OCI-LY3 (cell line): ENCODE data around the gene SLC4A9.

Source experiments
- H2AFZ ChIP-seq: fragments of 200-600, 300-600 bp; shearing (Covaris generic); 2 replicates; pipeline ENCODE4 v1.6.0; 2014; ENCODE audit warnings: antibody characterized with exemption, low read depth, low read length
- H3K27ac ChIP-seq: fragments of 200-600, 300-600 bp; sonication (generic); 2 replicates; pipeline ENCODE4 v1.5.1; 2014; ENCODE audit warnings: mild to moderate bottlenecking, low read length, moderate library complexity, mixed read lengths
- H3K27me3 ChIP-seq: fragments of 200-600, 300-600 bp; sonication (generic); 2 replicates; pipeline ENCODE4 v1.6.1; 2014; ENCODE audit warnings: low read depth, low read length, mixed read lengths
- H3K36me3 ChIP-seq: fragments of 200-600, 300-600 bp; sonication (generic); replicated peaks from 2 replicates; pipeline ENCODE3; 2014; ENCODE audit warnings: low read depth, low read length, mixed read lengths
- H3K4me1 ChIP-seq: fragments of 300-600, 200-600 bp; sonication (generic); 2 replicates; pipeline ENCODE4 v1.6.1; 2014; ENCODE audit warnings: low read length, mixed read lengths
- H3K4me2 ChIP-seq: fragments of 200-600, 300-600 bp; sonication (generic); 2 replicates; pipeline ENCODE4 v1.6.1; 2014; ENCODE audit warnings: low read length, mixed read lengths
- H3K4me3 ChIP-seq: fragments of 300-600, 200-600 bp; sonication (generic); 2 replicates; pipeline ENCODE4 v1.5.1; 2014; ENCODE audit warnings: antibody characterized with exemption, mild to moderate bottlenecking, low read length, moderate library complexity
- H3K79me2 ChIP-seq: fragments of 300-600, 200-600 bp; shearing (Covaris generic); 2 replicates; pipeline ENCODE4 v1.6.1; 2014; ENCODE audit warnings: mild to moderate bottlenecking, low read length, mixed read lengths
- H3K9ac ChIP-seq: fragments of 300-600, 200-600 bp; shearing (Covaris generic); 2 replicates; pipeline ENCODE4 v1.6.0; 2014; ENCODE audit warnings: mild to moderate bottlenecking, low read length, moderate library complexity
- H3K9me3 ChIP-seq: fragments of 200-600, 300-600 bp; shearing (Covaris generic); 2 replicates; pipeline ENCODE4 v1.6.1; 2014; ENCODE audit warnings: low read length, mixed read lengths; ENCODE audit not compliant: insufficient read depth
- H4K20me1 ChIP-seq: fragments of 200-600, 300-600 bp; sonication (generic); 2 replicates; pipeline ENCODE4 v1.6.1; 2016; ENCODE audit warnings: low read length, mixed read lengths; ENCODE audit not compliant: insufficient read depth
- CTCF ChIP-seq: fragments of 200-600, 300-600 bp; sonication (generic); IDR thresholded peaks from 2 replicates; pipeline ENCODE4 v1.5.1; 2014; ENCODE audit warnings: antibody characterized with exemption, low read length, low read depth
- EZH2phosphoT487 ChIP-seq: fragments of 200-600 bp; shearing (Covaris generic); IDR thresholded peaks from 2 replicates; pipeline ENCODE4 v1.6.1; 2018; ENCODE audit warnings: antibody characterized with exemption, mixed run types, low read depth

Gene SLC4A9

GRCh38 chr5:140364472-140364765 is 4.4 kb downstream of the SLC4A9 start:
- TF ChIP-seq CTCF (no peak), EZH2phosphoT487 (no peak)
- H3K27me3 ChIP-seq, result no peaks in the 10 kb centered on the region

GRCh38 chr5:140365282-140365681 is 5.3 kb downstream of the SLC4A9 start:
- H3K27ac ChIP-seq, result no peak overlapping the region
- no peaks in the 10 kb centered on the region for H3K9me3 ChIP-seq
- H3K4me2 ChIP-seq, result no peak overlapping the region
- H3K27me3 ChIP-seq, result no peaks in the 10 kb centered on the region
- H2AFZ ChIP-seq, result no peak overlapping the region
- no peaks in the 10 kb centered on the region for H3K4me1 ChIP-seq
- H3K79me2 ChIP-seq, result no peaks in the 10 kb centered on the region
- H3K9ac ChIP-seq, result no peak overlapping the region
- no peaks in the 10 kb centered on the region for H4K20me1 ChIP-seq
- no peaks in the 10 kb centered on the region for H3K36me3 ChIP-seq
- no peak overlapping the region for H3K4me3 ChIP-seq
- TF ChIP-seq CTCF (no peak), EZH2phosphoT487 (no peak)

More at GRCh38 chr5:140364472-140364765, 4.4 kb downstream of the SLC4A9 start:
- H3K4me1 ChIP-seq, result no peaks in the 10 kb centered on the region
- H3K79me2 ChIP-seq, result no peaks in the 10 kb centered on the region
- no peaks in the 10 kb centered on the region for H3K9me3 ChIP-seq
- H3K4me2 ChIP-seq, result no peak overlapping the region
- no peaks in the 10 kb centered on the region for H4K20me1 ChIP-seq
- no peak overlapping the region for H3K4me3 ChIP-seq
- H3K36me3 ChIP-seq, result no peaks in the 10 kb centered on the region
- H3K9ac ChIP-seq, result no peak overlapping the region
- H2AFZ ChIP-seq, result no peak overlapping the region
- no peak overlapping the region for H3K27ac ChIP-seq

GRCh38 chr5:140365941-140366340 is 5.9 kb downstream of the SLC4A9 start:
- no peaks in the 10 kb centered on the region for H3K79me2 ChIP-seq
- H3K27ac ChIP-seq, result no peak overlapping the region
- H4K20me1 ChIP-seq, result no peaks in the 10 kb centered on the region
- no peaks in the 10 kb centered on the region for H3K36me3 ChIP-seq
- no peaks in the 10 kb centered on the region for H3K9me3 ChIP-seq
- H3K4me1 ChIP-seq, result no peaks in the 10 kb centered on the region
- H3K27me3 ChIP-seq, result no peaks in the 10 kb centered on the region
- H3K4me2 ChIP-seq, result no peak overlapping the region
- no peak overlapping the region for H2AFZ ChIP-seq
- H3K9ac ChIP-seq, result no peak overlapping the region
- TF ChIP-seq EZH2phosphoT487 (no peak), CTCF (no peak)
- no peak overlapping the region for H3K4me3 ChIP-seq

GRCh38 chr5:140366589-140367255 is 6.7 kb downstream of the SLC4A9 start:
- no peak overlapping the region for H3K9ac ChIP-seq
- H3K9me3 ChIP-seq, result no peaks in the 10 kb centered on the region
- no peak for TF ChIP-seq EZH2phosphoT487
- no peak for TF ChIP-seq CTCF
- H2AFZ ChIP-seq, result no peak overlapping the region
- H3K4me1 ChIP-seq, result no peaks in the 10 kb centered on the region
- no peaks in the 10 kb centered on the region for H3K27me3 ChIP-seq
- H3K36me3 ChIP-seq, result no peaks in the 10 kb centered on the region
- no peak overlapping the region for H3K4me2 ChIP-seq
- no peak overlapping the region for H3K4me3 ChIP-seq
- H3K27ac ChIP-seq, result no peak overlapping the region
- H3K79me2 ChIP-seq, result no peaks in the 10 kb centered on the region
- H4K20me1 ChIP-seq, result no peaks in the 10 kb centered on the region
